HEK293T (cell line): ENCODE results near the gene RASA3.
"Not testable (repeated sequence)": the region's sequence is repeated elsewhere in the genome, so short reads cannot be mapped to it uniquely, and the experiment has no call there.

ENCODE experiments used
- CTCF ChIA-PET: fragments of 350-600 bp; formaldehyde crosslinking; extraction: SDS; loops from one replicate; lab custom pipeline; 2021; ENCODE audit warnings: antibody characterized with exemption, inconsistent platforms; lab: Yijun Ruan, JAX
- POLR2A ChIA-PET: fragments of 350-600 bp; formaldehyde crosslinking; extraction: SDS; loops from one replicate; lab custom pipeline; 2020; ENCODE audit warnings: antibody characterized with exemption, inconsistent platforms; lab: Yijun Ruan, JAX
- DNase-seq: peaks from one replicate; pipeline ENCODE4 v3.0.0; 2012; ENCODE audit warnings: mixed read lengths; ENCODE audit errors: extremely low spot score
- ARNT ChIP-seq: fragments of 450-650 bp; IDR thresholded peaks from 2 replicates; pipeline ENCODE4 v1.6.1; 2017; ENCODE audit warnings: mild to moderate bottlenecking
- BHLHE40 ChIP-seq: fragments of 450-650 bp; IDR thresholded peaks from 2 replicates; pipeline ENCODE4 v1.6.1; 2016; ENCODE audit warnings: mild to moderate bottlenecking, moderate library complexity, borderline replicate concordance
- CTBP1 ChIP-seq: fragments of 450-650 bp; IDR thresholded peaks from 2 replicates; pipeline ENCODE4 v1.6.1; 2016; ENCODE audit warnings: borderline replicate concordance
- ELF4 ChIP-seq: fragments of 450-650 bp; IDR thresholded peaks from 2 replicates; pipeline ENCODE4 v1.6.1; 2017; ENCODE audit warnings: antibody characterized with exemption
- FOXA1 ChIP-seq: fragments of 450-650 bp; IDR thresholded peaks from 2 replicates; pipeline ENCODE4 v1.6.1; 2016; ENCODE audit warnings: mild to moderate bottlenecking
- FOXK2 ChIP-seq: fragments of 450-650 bp; IDR thresholded peaks from 2 replicates; pipeline ENCODE4 v1.6.1; 2016; ENCODE audit warnings: mild to moderate bottlenecking
- FOXM1 ChIP-seq: fragments of 450-650 bp; IDR thresholded peaks from 2 replicates; pipeline ENCODE4 v1.6.1; 2017; ENCODE audit warnings: mild to moderate bottlenecking, borderline replicate concordance
- HDGF ChIP-seq: fragments of 450-650 bp; IDR thresholded peaks from 2 replicates; pipeline ENCODE4 v1.6.1; 2017; ENCODE audit warnings: antibody characterized with exemption, borderline replicate concordance
- L3MBTL2 ChIP-seq: fragments of 450-650 bp; conservative IDR thresholded peaks from 2 replicates; pipeline ENCODE4 v1.6.1; 2016; ENCODE audit warnings: mild to moderate bottlenecking
- LEF1 ChIP-seq: fragments of 450-650 bp; IDR thresholded peaks from 2 replicates; pipeline ENCODE4 v1.6.1; 2017; ENCODE audit warnings: mild to moderate bottlenecking, borderline replicate concordance
- NFRKB ChIP-seq: fragments of 450-650 bp; IDR thresholded peaks from 2 replicates; pipeline ENCODE4 v1.6.1; 2016; ENCODE audit warnings: mild to moderate bottlenecking, moderate library complexity
- SP1 ChIP-seq: fragments of 450-650 bp; IDR thresholded peaks from 2 replicates; pipeline ENCODE4 v1.6.1; 2017
- SUZ12 ChIP-seq: fragments of 450-650 bp; IDR thresholded peaks from 2 replicates; pipeline ENCODE4 v1.6.1; 2016; ENCODE audit warnings: mild to moderate bottlenecking
- TARDBP ChIP-seq: fragments of 450-650 bp; IDR thresholded peaks from 2 replicates; pipeline ENCODE4 v1.6.1; 2016
- ZNF384 ChIP-seq: fragments of 450-650 bp; IDR thresholded peaks from 2 replicates; pipeline ENCODE4 v1.6.1; 2016
- TF ChIP-seq, protein P1 (sequence below): fragments of 450-650 bp; IDR thresholded peaks from 2 replicates; pipeline ENCODE4 v1.6.1; 2016

The RASA3 gene

DNA sequence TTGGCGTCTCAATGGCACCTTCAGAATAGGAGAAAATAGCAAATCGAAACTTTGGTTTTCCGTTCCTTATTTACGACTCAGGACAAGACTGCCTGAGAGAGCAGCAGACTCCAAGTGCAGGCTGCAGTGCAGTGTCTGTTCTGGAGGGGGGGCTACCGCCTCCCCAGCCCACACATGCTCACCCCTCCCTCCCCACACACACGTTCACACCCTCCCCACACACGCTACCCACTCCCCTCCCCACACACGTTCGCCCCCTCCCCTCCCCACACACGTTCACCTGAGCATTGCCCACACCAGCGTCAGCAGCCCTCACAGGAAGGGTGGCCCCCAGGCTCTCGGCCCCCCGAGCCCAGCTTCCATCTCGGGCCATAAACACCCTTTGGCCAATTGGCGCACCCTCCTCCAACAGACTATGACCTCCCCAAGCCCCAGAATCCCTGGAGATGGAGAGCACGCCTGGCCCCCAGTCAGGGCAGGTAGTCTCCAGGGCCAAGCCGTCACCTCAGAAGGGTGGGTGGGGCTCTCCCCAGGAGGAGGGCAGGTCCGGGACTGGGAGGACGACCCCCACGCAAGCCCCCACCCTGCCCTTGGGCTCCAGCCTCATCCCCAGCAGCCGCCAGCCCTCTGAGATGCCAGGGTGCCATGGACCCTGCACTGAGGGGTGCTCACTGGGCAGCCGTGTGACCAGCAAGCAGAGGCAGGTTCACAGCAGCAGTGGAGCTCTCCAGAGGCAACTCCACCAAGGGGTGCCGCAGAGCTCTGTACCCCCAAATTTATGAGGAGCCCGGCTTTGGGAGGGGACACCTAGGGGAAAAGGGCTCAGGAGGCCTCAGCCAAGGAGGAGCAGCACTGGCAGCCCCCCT, 27.5 kb downstream of the RASA3 start:
- ChIA-PET POLR2A (no interaction called here), CTCF (no interaction called here)
- TF ChIP-seq FOXA1 (no peak), ZNF384 (no peak), TARDBP (no peak), BHLHE40 (no peak), FOXM1 (no peak), CTBP1 (no peak), LEF1 (no peak), ELF4 (no peak), SUZ12 (no peak), HDGF (no peak), NFRKB (no peak), ARNT (no peak), FOXK2 (no peak), L3MBTL2 (no peak), SP1 (no peak)
- TF ChIP-seq, protein P1, sequence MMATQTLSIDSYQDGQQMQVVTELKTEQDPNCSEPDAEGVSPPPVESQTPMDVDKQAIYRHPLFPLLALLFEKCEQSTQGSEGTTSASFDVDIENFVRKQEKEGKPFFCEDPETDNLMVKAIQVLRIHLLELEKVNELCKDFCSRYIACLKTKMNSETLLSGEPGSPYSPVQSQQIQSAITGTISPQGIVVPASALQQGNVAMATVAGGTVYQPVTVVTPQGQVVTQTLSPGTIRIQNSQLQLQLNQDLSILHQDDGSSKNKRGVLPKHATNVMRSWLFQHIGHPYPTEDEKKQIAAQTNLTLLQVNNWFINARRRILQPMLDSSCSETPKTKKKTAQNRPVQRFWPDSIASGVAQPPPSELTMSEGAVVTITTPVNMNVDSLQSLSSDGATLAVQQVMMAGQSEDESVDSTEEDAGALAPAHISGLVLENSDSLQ, result no peak
- DNase-seq, result no peak

DNA sequence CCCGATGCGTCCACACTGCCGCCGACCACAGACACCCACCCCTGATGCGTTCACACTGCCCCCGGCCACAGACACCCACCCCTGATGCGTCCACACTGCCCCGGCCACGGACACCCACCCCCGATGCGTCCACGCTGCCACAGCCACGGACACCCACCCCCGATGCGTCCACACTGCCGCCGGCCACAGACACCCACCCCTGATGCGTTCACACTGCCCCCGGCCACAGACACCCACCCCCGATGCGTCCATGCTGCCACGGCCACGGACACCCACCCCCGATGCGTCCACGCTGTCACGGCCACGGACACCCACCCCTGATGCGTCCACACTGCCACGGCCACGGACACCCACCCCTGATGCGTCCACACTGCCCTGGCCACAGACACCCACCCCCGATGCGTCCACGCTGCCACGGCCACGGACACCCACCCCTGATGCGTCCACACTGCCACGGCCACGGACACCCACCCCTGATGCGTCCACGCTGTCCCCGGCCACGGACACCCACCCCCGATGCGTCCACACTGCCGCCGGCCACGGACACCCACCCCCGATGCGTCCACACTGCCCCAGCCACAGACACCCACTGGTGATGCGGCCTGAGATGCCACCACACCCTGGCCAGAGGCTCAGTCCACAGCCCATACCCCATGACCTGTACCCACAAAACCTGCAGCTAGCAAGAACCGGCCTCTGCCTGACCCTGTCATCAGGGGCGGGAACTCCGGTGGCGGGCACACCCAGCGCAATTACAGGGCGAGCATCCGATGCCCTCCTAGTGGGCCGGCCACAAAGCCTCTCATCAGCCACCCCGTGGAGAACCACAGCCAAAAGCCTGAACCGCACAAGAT, 28.4 kb downstream of the RASA3 start:
- DNase-seq, result no peak
- TF ChIP-seq ZNF384 (no peak), ELF4 (no peak), L3MBTL2 (no peak), FOXK2 (no peak), TARDBP (no peak), FOXM1 (no peak)
- ChIA-PET CTCF (no interaction called here), POLR2A (no interaction called here)

- POLR2A ChIA-PET, DNase-seq, CTCF ChIA-PET: not testable (repeated sequence)
These were observed 29.2 kb downstream of the RASA3 start for GRCh38 chr13:114103289-114103621.

GRCh38 chr13:114102521-114103288, 29.7 kb downstream of the RASA3 start:
- DNase-seq, result no peak
- ChIA-PET CTCF (no interaction called here), POLR2A (no interaction called here)
- no peak for TF ChIP-seq FOXA1
- TF ChIP-seq L3MBTL2, result no peak
- TF ChIP-seq FOXK2, result no peak
- TF ChIP-seq LEF1, result no peak
- TF ChIP-seq HDGF, result no peak
- TF ChIP-seq SP1, result no peak
- TF ChIP-seq NFRKB, result no peak
- TF ChIP-seq ARNT, result no peak
- no peak for TF ChIP-seq FOXM1
- no peak for TF ChIP-seq TARDBP
- no peak for TF ChIP-seq SUZ12
- no peak for TF ChIP-seq ZNF384
- no peak for TF ChIP-seq BHLHE40
- no peak for TF ChIP-seq CTBP1
- TF ChIP-seq, protein P1, result no peak
- TF ChIP-seq ELF4, result no peak

GRCh38 chr13:114102131-114102520, 30.3 kb downstream of the RASA3 start:
- TF ChIP-seq ZNF384 (no peak), FOXA1 (no peak), L3MBTL2 (no peak), CTBP1 (no peak), FOXM1 (no peak), NFRKB (no peak), HDGF (no peak), TARDBP (no peak), SP1 (no peak), ELF4 (no peak), ARNT (no peak)
- TF ChIP-seq, protein P1, result no peak
- DNase-seq, result no peak
- POLR2A ChIA-PET, result no interaction called here
- CTCF ChIA-PET, result no interaction called here
